ACC112 (cell line): Measurements from ENCODE around the gene ITGAX.

Experiments used
- H2AFZ ChIP-seq: fragments of 200-600 bp; sonication (generic); one replicate; pipeline ENCODE4 v1.6.0; 2017; ENCODE audit warnings: antibody characterized with exemption, low read length; ENCODE audit not compliant: unreplicated experiment
- H3K27ac ChIP-seq: fragments of 200-600 bp; sonication (generic); 2 replicates; pipeline ENCODE4 v1.5.1; 2014; ENCODE audit warnings: low read depth, mild to moderate bottlenecking, antibody characterized with exemption, low read length, moderate library complexity
- H3K27me3 ChIP-seq: fragments of 200-600 bp; sonication (generic); 2 replicates; pipeline ENCODE4 v1.6.1; 2014; ENCODE audit warnings: mild to moderate bottlenecking, antibody characterized with exemption, low read length, moderate library complexity, mixed read lengths; ENCODE audit not compliant: insufficient read depth
- H3K36me3 ChIP-seq: fragments of 200-600 bp; sonication (generic); 2 replicates; pipeline ENCODE4 v1.6.1; 2016; ENCODE audit warnings: mild to moderate bottlenecking, antibody characterized with exemption, low read length, moderate library complexity, mixed read lengths; ENCODE audit not compliant: insufficient read depth
- H3K4me1 ChIP-seq: fragments of 200-600 bp; sonication (generic); one replicate; pipeline ENCODE4 v1.6.1; 2016; ENCODE audit warnings: low read length, mixed read lengths; ENCODE audit not compliant: insufficient read depth, unreplicated experiment, control insufficient read depth
- H3K4me3 ChIP-seq: fragments of 200-600 bp; sonication (generic); 2 replicates; pipeline ENCODE4 v1.5.1; 2014; ENCODE audit warnings: mild to moderate bottlenecking, low read depth, low read length
- H3K79me2 ChIP-seq: fragments of 200-600 bp; sonication (generic); one replicate; pipeline ENCODE4 v1.6.0; 2016; ENCODE audit warnings: low read length; ENCODE audit not compliant: control insufficient read depth, unreplicated experiment, insufficient read depth

The ITGAX gene

DNA sequence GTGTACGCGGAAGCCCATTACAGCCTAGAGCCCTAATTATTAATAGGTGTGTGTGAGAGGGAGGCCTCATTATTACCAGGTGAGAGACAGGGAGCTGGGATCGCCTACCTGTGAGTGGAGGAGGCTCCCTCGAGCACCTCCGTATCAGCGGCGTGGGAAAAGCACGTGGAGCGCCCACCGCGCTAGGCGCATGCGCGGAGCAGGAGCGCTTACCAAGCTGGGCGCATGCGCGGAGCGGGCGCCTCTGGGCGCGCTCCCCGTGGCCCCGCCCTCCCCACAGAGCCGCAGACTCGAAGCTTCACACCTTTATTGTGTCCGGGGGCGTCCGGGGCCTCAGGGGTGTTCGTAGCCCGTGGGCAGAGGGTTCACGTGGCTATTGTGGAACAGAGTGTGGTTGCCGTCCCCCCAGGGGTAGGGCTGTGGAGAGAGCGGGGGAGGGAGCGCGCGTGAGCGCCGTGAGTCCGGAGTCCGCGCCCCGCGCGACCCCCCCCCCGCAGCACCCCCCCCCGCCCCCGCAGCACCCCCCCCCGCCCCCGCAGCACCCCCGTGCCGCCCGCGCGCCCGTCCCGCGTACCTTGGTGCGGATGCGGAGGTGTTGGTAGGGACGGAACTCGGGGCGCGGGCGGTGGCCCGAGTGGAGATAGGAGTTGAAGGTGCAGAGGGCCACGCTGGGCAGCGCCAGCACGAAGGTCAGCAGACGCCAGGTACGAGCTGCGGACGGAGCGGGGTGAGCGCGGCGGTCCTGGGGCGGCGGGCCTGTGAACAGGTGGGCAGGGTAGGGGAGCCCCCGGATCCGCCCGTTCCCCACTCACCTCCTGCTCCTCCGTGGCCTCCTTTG is 72.7 kb downstream of the ITGAX start:
- H3K4me1 ChIP-seq: peaks cover 3% of the 10 kb centered on the region
- no peaks in the 10 kb centered on the region for H3K79me2 ChIP-seq
- no peak overlapping the region for H3K27ac ChIP-seq
- H3K27me3 ChIP-seq: no peaks in the 10 kb centered on the region
- H3K4me3 ChIP-seq: peak overlapping the region; percentile 86
- H2AFZ ChIP-seq: peak overlapping the region; percentile 95
- H3K36me3 ChIP-seq: no peaks in the 10 kb centered on the region

DNA sequence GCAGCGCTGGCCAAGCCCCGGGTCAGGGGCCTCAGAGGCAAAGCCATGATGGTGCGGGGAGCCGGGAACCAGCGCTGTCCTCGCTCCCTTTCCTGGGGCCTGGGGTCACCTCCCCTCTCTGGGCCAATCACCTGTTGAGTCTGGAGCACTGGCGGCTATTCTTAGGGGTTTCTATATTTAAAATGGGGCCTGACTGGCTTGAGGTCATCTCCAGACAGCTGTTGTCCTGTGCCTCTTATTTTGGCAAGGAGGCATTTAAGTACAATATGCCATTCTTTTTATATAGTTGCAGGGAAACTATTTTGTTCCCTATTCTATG is 73.3 kb downstream of the ITGAX start, which contains the start of gene COX6A2:
COX6A2 (minus strand) TSS at position 82 of the 319 bp plus-strand sequence; CDS start at position 47, 35 bp downstream.
- H3K79me2 ChIP-seq: no peaks in the 10 kb centered on the region
- peak within 1 kb of the TSS; percentile 95 for H2AFZ ChIP-seq
- H3K4me3 ChIP-seq: peak within 1 kb of the TSS; percentile 86
- no peak within 1 kb of the TSS for H3K27ac ChIP-seq
- peaks cover 3% of the 10 kb centered on the region for H3K4me1 ChIP-seq
- H3K27me3 ChIP-seq: no peaks in the 10 kb centered on the region
- H3K36me3 ChIP-seq: no peaks in the 10 kb centered on the region

DNA sequence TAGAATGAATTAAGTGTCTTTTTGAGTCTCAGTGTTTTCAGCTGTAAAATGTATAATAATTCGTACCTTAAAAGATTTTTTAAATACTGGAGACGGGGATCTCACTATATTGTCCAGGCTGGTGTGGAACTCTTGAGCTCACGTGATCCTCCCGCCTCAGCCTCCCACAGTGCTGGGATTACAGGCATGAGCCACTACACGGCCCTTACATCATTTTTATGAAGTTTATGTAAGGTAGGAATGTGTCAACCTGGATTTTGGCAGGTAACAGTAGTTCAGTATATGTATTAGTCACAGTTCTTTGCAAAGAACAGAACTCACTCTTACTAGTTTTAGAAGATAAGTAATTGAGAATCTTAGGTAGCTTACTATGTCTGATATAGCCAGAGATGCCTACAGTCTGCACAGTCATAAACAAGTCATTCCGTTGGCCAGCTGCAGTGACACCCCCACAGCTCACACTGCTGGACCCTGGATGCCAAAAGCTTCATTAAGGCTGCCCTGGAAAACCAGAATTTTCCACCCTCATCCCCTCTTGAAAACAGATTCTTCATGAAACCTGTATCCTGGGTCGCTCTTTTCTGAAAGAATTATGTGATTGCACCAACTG is 73.8 kb downstream of the ITGAX start:
- no peaks in the 10 kb centered on the region for H3K79me2 ChIP-seq
- H3K27ac ChIP-seq: no peak overlapping the region
- peak overlapping the region; percentile 86 for H3K4me3 ChIP-seq
- H3K4me1 ChIP-seq: peaks cover 3% of the 10 kb centered on the region
- H2AFZ ChIP-seq: peak overlapping the region; percentile 81
- no peaks in the 10 kb centered on the region for H3K27me3 ChIP-seq
- no peaks in the 10 kb centered on the region for H3K36me3 ChIP-seq

DNA sequence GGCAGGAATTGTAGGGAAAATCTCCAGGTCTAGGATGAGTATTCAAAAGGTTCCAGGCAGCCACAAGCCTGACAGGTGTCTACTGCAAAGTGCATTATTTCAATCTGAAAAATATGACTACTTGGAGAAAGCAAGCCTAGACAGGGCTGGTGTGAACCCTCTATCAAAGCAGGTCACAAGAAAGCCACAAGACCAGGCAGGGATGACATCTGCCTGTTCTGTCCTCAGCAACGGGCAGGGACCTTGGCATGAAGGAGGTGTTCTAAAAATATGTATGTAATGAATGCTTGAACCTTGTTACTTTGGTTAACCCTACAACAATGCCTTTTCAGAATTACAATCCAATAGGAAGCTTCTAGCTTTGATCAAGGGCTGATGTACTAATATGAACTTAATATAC is 74.3 kb downstream of the ITGAX start:
- Histone ChIP-seq H3K27me3 (no peaks in the 10 kb centered on the region), H3K4me3 (no peak overlapping the region), H3K36me3 (no peaks in the 10 kb centered on the region), H3K79me2 (no peaks in the 10 kb centered on the region), H2AFZ (no peak overlapping the region), H3K27ac (no peak overlapping the region), H3K4me1 (peaks cover 3% of the 10 kb centered on the region)

DNA sequence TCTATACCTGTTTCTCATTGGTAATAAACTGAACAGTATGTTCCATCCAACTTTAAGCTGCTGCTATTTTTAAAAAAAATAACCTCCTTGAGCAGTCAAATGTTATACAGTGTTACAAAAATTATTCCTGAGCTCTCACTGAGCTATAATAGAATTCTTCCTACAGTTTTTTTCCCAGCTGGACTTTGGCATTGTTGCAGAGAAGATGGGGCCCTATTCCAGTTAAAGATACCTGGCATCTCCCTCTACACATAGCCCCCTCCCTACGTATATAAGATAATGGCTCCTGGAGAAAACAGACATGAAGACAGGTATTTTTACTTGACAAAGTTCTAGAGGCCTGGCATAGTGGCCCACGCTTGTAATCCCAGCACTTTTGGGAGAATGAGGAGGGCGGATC is 74.8 kb downstream of the ITGAX start:
- H3K79me2 ChIP-seq: no peaks in the 10 kb centered on the region
- no peak overlapping the region for H3K27ac ChIP-seq
- H3K36me3 ChIP-seq: no peaks in the 10 kb centered on the region
- no peak overlapping the region for H2AFZ ChIP-seq
- no peak overlapping the region for H3K4me3 ChIP-seq
- peaks cover 3% of the 10 kb centered on the region for H3K4me1 ChIP-seq
- H3K27me3 ChIP-seq: no peaks in the 10 kb centered on the region

DNA sequence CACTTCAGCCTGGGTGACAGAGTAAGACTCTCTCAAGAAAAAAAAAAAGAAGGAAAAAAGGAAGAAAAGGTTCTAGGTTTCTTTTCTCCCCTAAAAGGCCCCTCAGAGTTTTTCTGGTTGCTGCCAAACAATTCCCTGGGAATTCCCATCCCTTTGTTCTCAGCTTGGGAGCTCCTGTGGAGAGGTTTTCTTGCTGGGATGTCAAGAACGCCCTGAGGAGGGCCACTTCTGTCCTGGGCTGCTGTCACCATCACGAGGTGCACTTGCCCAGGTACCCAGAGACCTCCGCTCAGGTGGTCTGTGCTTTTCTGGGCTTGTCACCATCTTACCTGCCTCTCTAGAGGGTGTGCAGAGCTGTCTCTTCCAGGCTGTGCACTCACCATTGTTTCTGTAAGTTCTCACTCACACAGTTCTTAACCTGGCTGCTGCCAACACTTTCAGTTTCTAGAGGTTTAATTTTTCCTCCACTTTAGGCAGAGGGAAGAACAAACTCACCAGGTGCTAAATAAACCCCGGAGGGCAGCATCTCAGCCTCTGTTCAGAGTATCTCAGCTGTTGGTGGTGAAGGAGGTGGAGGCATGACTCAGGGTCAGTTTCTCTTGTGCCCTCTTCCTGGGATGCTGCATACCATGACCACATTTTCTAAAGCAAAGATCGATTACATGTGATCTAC is 75.5 kb downstream of the ITGAX start:
- Histone ChIP-seq H3K4me3 (no peak overlapping the region), H3K79me2 (no peaks in the 10 kb centered on the region), H3K4me1 (peaks cover 3% of the 10 kb centered on the region), H3K27me3 (no peaks in the 10 kb centered on the region), H2AFZ (no peak overlapping the region), H3K36me3 (no peaks in the 10 kb centered on the region), H3K27ac (no peak overlapping the region)
